NCI-H2081 (cell line): Measurements from ENCODE around the gene RDM1.
"Not testable (repeated sequence)": the region's sequence is repeated elsewhere in the genome, so short reads cannot be mapped to it uniquely, and the experiment has no call there.

ENCODE experiments used
- DNase-seq, 2 experiments: peaks; one replicate each; lab custom pipeline; 2025; lab: John Stamatoyannopoulos, UW

RDM1 gene, protein sequence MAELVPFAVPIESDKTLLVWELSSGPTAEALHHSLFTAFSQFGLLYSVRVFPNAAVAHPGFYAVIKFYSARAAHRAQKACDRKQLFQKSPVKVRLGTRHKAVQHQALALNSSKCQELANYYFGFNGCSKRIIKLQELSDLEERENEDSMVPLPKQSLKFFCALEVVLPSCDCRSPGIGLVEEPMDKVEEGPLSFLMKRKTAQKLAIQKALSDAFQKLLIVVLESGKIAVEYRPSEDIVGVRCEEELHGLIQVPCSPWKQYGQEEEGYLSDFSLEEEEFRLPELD

DNA sequence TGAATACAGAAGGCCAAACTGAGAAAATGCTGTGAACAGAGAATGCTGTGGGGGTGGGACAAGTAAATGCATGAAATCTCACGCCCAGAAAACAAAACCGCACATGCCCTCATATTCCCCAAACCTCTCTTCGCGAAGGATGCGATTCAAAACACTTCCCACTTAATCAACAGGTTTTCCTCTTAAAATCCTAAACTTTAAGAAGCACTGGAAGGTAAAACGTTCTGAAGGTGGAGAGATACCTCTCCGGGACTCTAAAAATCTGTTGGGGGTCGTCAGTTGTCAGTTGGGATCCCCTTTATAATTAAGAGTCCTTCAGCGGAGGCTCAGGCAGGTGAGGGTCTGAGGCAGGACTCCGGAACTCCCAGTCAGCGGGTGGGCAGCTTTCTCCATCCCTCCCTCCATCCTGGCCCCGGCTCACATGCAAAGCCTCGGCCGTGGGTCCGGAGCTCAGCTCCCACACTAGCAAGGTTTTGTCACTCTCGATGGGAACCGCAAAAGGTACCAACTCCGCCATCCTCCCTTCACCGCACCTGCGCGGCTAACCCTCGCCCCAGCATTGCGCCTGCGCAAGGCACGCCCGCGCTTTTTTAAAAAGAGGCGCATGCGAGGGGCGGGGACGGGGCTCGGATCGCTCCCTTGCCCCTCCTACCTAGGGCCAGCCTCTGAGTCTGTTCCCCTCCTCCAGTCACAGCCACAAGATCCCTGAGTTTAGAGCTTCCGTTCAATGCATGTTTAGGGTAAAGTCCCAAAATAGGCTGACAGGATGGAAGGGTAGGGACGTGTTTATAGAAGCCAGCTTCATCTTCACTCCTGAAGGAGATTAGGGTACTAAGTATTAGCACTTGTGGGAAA is at the start of gene RDM1:
Gene RDM1 (minus strand): TSS at position 563 of the 855 bp plus-strand sequence. CDS start 46 bp downstream, at position 517.
- peak; percentile 88 to 92 for DNase-seq

DNA sequence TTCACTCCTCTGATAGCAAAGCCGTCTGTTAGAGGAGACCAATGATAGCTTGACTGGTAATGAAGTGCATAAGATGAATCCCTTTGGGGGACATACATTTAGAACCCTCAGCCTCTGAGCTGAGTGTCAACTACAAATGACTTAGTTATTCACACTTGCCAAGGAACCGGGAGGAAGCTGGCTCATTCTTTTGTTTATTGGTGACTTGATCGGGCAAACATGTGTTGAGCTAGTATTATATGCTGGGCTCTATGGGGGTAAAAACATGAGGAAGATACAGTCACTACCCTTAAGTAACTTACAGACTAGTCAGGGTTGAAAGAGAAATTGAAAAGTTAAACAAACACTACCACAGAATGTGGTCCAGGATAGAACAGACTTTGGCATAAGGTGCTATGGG is 47.8 kb upstream of the RDM1 start:
- no peak for DNase-seq

DNA sequence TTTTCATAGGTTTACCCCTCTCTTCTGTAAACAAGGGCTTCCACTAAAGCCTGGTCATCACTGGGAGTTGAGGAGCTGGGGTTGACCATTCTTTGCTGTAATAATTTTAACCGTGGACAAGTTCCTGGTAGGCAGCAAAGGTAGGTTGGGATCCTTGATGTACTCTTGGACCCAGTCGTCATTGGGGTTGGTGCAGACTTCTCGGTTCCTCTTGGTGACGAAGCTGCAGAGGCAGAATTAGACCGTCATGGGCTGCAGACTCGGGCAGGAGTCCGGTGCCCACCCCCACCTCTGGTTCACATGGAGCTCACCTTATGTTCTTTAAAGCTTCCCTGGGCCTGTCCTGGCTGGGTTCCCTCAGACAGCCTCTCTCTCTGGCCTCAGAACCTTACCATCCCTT is 46.9 kb upstream of the RDM1 start:
- DNase-seq = no peak

DNA sequence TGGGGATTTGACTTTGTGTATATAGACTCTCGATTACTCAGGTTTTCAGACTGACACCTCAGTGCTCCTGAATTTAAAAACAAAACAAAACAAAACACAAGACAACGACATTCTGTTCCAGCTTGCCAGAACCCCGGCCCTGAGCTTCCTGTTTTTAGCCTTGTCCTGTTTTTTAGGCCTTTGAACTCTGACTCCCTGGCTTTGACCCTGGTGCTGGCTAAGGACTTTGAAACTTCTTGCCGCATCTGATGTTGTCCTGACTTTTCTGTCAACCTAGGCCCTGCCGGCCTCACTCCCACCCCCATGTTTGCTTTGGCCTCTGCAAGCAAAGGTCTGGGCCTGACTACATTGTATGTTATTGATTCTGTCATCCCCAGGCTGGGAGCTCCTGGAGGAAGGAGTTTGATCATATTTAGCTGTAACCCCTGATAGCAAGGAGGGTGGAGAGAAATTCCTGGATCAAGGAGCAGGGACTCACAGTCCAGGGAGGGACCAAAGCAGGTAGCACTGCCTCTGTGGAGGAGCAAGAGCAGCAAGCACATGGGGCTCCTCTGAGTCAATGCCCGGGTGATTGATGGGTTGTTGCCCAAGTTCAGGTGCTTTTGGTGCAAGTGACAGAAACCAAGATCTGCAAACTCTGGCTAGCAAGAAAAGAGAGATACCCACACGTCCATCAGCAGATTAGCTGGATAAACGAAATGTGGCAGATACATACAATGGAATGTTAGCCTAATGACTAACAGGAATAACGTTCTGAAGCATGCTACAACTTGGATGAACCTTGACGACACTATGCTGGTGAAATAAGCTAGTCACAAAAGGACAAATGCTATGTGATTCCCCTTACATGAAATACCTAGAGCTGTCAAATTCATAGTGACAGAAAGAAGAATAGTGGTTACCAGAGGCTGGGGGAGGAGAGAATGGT is 43.0 kb upstream of the RDM1 start:
- no peak for DNase-seq

DNA sequence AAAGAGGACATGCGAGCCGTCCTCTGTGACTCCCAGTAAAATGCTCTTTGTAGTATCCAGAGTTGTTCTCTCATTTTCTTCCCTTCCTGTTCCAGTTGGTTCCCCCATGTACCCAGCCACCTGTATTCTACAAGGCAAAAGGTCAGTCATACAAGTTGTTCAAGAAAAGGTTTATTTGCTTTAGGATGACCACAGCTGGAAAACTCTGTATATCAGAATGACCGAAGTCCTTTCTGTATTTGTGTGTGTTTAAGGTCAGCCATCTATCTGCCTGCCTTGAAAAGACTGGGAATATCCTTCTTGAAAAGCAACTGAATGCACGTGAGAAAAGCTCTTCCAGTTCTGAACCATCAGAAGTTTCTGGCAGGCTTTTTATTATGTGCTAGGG is 42.4 kb upstream of the RDM1 start:
- DNase-seq = no peak

DNA sequence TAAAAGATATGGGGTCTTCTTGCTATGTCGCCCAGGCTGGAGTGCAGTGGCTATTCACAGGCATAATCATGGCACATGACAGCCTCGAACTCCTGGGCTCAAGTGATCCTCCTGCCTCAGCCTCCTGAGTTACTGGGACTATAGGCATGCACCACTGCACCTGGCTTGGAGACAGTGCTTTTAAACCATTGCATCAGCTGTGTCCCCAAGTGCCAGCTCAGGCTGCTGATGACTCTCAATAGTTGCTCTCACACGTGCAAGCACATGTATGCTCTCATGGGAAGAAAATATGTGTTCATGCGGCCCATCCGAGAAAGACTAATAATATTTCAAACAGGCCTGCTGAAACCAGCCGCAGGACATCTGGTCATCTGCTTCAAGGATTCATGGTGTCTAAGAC is 42.0 kb upstream of the RDM1 start:
- no peak for DNase-seq

DNA sequence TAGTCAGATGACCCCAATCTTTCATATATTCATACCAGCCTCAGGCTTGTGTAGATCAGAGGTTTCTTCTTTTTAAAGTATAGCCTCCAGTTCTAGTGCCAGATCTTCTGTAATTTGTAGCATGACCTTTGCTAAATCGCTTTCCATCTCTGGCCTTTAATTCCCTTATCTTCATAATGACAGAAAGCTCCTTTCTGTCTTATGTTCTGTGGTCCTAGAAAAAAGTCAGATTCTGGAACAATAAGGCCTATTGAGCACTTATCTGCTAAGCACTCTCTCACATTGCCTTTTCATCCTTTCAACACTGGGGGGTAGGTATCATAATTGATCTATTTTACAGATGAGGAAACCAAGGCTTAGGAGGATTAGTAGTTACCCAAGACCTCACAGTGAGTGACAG is 41.5 kb upstream of the RDM1 start:
- no peak for DNase-seq

DNA sequence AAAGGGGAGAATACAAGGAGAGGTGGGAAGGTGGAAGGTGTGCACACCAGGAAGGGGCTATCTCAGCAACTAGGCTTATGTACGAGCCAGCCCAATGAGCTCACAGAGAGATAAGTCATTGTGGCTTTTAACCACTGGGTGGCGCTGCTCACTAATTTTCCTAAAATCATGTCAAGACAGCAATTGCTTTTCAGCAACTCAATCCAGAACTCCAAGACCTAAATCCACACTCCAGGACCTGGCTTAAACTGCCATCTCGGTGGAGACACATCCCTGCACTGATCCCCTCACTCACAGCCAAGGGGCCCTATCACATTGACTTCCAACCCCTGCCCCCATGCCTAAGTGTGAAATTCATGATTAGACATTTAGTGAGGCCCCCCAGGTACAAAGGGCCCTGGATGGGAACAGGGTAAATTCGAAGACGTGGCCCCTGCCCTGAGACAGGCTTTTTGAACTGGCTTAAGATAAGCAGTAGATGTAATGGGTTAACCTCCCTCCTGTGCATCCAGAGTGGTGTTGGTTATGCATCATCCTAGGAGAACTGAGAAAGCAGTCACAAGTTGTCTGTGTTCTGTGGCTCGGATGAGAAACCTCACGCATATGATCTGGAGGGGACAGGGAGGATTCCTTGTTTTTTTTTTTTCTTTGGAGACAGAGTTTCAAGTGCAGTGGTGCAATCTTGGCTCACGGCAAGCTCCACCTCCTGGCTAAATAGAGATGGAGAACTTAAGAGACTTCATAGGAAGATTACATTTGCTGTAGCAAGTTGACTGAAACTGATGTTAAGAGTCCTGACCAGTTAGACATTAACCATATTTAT is 39.2 kb upstream of the RDM1 start:
- DNase-seq = peak; percentile 77 to 80

DNA sequence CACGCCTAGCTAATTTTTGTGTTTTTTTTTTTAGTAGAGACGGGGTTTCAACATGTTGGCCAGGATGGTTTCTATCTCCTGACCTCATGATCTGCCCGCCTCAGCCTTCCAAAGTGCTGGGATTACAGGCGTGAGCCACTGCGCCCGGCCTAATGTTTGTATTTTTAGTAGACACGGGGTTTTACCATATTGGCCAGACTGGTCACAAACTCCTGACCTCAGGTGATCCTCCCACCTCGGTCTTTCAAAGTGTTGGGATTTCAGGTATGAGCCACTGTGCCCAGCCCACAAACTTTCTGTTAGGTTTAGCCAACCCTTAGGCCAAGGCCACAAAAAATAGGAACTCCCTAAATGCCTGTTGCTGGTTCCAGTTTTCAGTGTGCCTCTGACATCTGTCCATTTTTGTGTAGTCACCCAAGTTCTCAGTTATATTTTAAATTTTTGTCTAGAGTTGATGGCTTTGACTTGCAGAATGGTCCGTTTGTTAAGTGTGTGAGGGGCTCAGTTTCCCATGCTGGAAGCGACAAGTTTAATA is 38.0 kb upstream of the RDM1 start:
- no peak for DNase-seq

DNA sequence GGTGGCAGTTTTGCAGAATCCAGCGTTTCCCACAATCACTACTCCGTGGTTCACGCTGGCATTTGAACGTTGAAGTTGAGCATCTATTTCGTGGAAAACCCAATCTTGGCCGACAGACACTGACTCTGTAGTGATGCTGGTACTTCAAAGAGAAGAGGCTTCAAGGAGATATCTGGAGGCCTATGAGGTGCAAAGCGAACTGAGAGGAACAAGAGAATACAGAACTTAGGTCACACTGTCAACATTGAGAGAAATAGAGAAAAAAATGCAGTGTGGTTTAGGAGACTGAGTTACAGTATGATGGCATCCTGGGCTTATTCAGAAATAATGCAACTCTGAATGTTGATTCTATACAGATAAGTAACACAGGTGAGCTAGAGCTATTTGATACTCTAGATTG is 34.7 kb upstream of the RDM1 start:
- no peak for DNase-seq

DNA sequence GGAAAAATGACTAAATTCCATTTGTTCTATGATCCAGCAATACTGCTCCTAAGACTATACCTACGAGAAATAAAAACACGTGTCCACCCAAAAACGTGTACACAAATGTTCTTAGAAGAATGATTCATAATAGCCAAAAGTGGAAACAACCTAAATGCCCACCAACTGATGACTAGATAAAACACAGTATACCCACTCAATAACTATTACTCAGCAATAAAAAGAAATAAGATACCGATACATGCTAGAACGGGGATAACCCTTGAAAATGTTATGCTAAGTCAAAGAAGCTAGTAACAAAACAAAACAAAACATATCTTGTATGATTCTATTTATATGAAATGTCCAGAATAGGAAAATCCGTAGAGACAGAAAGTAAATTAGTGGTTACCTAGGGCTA is 33.1 kb upstream of the RDM1 start:
- no peak for DNase-seq

DNA sequence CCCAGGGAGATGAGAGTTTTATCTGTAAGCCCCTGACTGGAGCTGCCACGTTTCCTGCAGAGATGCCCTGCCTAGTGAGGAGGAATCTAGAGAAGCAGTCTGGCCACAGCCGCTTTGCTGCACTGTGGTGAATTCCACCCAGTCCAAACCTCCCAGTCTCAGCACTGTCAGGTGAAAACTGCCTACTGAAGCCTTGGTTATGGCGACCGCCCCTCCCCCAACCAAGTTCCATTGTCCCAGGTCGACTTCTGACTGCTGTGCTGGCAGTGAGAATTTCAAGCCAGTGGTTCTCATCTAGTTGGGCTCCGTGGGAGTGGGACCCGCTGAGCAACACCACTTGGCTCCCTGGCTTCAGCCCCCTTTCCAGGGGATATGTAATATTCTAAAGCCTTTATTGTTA is 23.1 kb upstream of the RDM1 start:
- DNase-seq = no peak

DNA sequence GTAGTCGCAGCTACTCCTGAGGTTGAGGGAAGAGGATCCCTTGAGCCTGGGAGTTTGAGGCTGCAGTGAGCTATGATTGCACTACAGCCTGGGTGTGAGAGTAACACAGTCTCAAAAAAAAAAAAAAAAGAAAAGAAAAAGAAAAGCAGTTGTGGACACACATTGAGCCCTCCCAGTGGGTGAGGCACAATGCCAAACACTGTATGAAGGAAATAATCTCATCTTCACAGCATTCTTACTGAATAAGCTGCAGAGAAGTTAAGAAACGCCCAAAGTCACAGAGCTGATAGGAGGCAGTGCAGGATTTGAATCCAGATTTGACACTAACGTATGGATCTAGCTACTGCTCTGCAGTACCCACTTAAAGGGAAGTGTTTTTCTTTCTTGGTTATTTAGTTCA is 18.8 kb upstream of the RDM1 start:
- DNase-seq = no peak

DNA sequence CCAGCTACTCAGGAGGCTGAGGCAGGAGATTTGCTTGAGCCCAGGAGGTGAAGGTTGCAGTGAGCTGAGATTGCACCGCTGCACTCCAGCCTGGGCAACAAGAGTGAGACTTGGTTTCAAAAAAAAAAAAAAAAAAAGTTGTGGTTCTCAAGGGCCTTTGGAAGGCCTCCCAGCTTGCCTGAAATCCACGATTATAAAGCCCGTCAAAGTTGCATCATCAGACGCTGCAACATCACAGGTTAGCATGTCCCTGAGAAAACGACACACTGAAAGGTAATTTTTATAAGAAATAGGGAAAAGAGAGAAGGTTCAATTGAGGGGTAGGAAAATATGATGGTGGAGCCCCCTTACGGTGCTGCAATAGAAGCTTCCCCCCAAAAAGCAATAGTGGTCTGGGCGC is 17.5 kb upstream of the RDM1 start:
- no peak for DNase-seq

DNA sequence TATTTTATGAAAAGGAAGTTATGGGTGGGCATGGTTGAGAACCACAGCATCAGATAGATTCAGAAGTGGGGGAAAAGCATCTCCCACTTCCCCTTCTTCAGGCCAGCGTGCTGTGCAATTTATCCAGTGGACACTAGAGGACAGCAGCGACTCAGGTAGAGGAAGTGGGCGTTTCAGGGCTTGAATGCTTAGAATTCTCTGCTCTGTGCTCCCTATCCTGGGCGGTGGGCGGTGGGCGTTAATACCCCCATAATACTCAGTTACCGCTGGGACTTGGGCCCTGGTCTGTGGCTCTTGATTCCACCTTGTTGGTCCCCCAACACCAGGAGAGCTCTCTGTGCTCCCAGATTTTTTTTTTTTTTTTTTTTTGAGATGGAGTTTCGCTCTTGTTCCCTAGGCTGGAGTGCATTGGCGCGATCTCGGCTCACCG is 16.6 kb upstream of the RDM1 start:
- peak; percentile 60 to 70 for DNase-seq

DNA sequence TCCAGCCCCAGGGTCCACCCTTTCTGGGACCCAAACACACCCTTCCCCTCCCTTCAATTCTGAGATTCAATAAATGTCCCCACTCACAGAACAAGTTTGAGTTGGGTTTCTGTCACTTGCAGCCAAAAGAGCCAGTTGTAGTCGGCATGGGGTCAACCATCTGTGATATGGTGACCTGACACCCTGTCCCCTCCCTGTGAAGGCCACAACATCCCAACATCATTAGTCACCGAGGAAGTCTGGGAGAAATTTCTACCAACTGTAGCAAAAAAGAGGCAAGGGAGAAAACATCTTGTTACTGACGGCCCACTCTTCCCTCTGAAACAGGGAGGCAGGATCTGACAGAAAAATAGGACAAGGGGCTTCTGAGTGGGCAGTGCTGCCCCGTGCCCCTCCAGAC is 13.6 kb upstream of the RDM1 start:
- no peak for DNase-seq

DNA sequence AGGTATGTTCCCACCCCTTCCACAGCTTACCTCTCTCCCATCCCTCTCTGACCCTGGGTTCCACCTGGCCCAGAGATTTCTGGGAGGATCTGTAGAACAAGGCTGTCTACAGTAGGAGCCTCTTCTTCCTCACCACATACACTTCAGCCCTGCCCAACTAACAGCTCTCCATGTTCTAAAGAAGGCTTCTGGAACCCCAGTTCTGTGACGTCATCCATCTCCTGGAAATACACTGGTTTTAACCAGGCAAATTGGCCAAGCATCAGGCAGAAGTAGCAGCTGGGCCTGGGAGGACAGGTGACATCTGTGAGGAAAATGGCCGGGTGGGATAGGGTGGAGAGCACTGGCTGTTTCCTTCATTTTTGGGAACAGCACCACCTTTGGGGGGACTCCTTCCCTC is 13.0 kb upstream of the RDM1 start, which contains the start of gene LYZL6:
Gene LYZL6 (minus strand): TSS at position 177 of the 400 bp plus-strand sequence. CDS start 4,357 bp downstream, outside the sequence.
- DNase-seq = no peak

DNA sequence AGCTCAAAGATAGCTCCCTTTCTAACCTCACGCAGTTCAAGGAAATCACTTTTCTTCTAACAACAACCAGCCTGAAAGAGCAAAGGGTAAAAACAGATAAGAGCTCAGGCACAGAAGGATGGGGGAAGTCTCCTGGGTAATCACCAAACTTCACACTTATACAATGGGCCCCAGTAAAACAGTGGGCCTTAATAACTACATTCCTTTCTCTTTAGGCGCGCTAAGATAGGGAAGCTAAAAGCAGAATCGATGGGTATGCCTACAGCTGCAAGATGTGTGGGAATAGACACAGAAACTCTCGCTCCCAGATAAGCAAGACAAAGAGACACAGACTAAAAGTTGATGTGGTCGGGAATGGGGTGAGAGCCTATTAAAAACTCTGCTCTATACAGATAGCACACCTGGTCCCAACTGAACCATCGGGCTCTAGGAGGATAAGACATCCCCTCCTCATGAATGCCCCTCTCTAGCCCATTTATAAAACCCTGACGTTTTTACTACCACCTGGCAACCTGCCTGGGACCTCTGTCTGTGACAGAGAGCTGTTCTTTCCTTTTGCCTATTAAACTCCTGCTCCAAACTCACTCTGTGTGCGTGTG is 12.1 kb upstream of the RDM1 start:
- DNase-seq = no peak

DNA sequence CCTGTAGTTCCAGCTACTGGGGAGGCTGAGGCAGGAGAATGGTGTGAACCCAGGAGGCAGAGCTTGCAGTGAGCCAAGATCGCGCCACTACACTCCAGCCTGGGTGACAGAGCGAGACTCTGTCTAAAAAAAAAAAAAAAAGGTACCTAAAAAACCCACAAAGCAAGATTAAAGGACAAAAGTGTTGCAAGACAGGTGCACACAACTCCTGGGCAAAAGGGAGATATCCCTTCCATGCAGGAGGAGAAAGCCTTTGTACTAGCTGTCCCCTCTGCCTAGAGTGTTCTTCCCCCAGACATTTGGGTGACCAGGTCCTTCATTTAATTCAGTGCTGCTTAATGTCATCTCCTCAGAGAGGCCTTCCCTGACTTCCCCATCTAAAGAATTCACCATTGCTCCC is 7.9 kb upstream of the RDM1 start:
- DNase-seq = not testable (repeated sequence)

DNA sequence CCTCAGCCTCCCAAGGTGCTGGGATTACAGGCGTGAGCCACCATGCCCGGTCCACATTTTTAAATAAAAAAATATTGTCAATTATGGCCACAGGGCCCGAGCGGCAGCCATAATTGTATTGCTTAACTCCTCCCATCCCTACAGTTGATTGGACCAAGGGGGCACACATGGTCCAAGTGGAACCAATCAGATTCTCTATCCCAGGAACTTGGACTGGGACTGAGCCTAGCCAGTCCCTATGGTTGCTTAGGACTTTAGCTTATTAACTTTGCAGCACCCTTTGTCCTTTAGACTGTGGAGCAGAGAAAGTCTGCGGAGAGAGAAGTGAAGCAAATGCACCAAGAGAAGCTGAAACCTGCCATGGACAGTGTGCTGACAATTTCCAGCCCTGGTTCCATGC is 5.5 kb upstream of the RDM1 start:
- peak in 1 of 2 experiments; percentile 4 for DNase-seq

DNA sequence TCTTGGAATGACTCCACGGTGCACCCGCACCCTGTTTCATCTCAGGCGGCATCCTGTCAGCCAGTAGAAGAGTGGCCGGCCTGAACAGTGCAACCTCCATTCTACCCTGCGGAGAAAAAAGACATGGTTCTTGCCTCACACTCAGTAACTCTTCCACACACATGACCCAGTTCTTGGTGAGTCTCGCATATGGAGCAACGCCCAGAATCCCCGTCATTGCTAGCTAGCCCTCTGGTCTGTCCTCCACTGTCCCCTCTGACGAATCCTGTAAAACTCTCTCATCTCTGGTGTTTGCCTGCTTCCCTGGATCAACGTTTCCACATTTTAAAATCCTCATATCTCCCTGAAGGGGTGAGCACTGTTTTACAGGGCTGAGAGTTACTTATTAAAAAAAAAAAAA is 4.2 kb upstream of the RDM1 start:
- DNase-seq = no peak
